CD8-positive, alpha-beta memory T cell (primary cell): ENCODE data around the gene MRTFB. TPM values are rescaled to one million over a fixed set of nuclear protein-coding genes. Genes with fewer than 3 reads are reported as not detected.

Source experiments
- CTCF ChIA-PET: fragments of 350-600 bp; sonication (Branson Sonifier 250); formaldehyde crosslinking; loops from one replicate; lab custom pipeline; 2021; ENCODE audit warnings: antibody characterized with exemption; lab: Charles Lee
- POLR2A ChIA-PET: fragments of 350-600 bp; sonication (Branson Sonifier 250); formaldehyde crosslinking; loops from one replicate; lab custom pipeline; 2021; ENCODE audit warnings: antibody characterized with exemption; lab: Charles Lee
- DNase-seq, 5 donors: peaks; one replicate each; pipeline versions ENCODE4 v3.0.0 to v3.0.0-alpha.2; 2020 to 2022; ENCODE audit warnings: mixed read lengths in 1 of 5
- H3K27ac ChIP-seq: one replicate; pipeline ENCODE4 v1.7.0; 2013; ENCODE audit warnings: low read depth, mild to moderate bottlenecking, low read length, moderate library complexity
- H3K27me3 ChIP-seq: 2 replicates; pipeline ENCODE4 v1.7.0; 2013; ENCODE audit warnings: low read length, mild to moderate bottlenecking; ENCODE audit not compliant: insufficient read depth, poor library complexity, severe bottlenecking
- H3K36me3 ChIP-seq: 2 replicates; pipeline ENCODE4 v1.7.0; 2013; ENCODE audit warnings: mild to moderate bottlenecking, low read length, moderate library complexity; ENCODE audit not compliant: insufficient read depth
- H3K4me1 ChIP-seq: 2 replicates; pipeline ENCODE4 v1.7.0; 2013; ENCODE audit warnings: mild to moderate bottlenecking, low read length, moderate library complexity; ENCODE audit not compliant: insufficient read depth
- H3K4me3 ChIP-seq: 2 replicates; pipeline ENCODE4 v1.7.0; 2013; ENCODE audit warnings: mild to moderate bottlenecking, low read length
- H3K9me3 ChIP-seq: 2 replicates; pipeline ENCODE4 v1.7.0; 2013; ENCODE audit warnings: mild to moderate bottlenecking, low read length
- H3K27ac Mint-ChIP-seq, 8 donors: one replicate each; pipeline ENCODE4 v1.8.0; 2020 to 2021; ENCODE audit warnings: mixed read lengths in 8 of 8, mild to moderate bottlenecking in 6 of 8, inconsistent platforms in 3 of 8, moderate library complexity in 3 of 8
- H3K27me3 Mint-ChIP-seq, 2 donors: one replicate each; pipeline ENCODE4 v1.8.0; 2020 to 2021; ENCODE audit warnings: mixed read lengths in 2 of 2, mild to moderate bottlenecking in 1 of 2, moderate library complexity in 1 of 2
- H3K36me3 Mint-ChIP-seq, 3 donors: one replicate each; pipeline ENCODE4 v1.8.0; 2020 to 2021; ENCODE audit warnings: mixed read lengths in 3 of 3, inconsistent platforms in 1 of 3, mild to moderate bottlenecking in 1 of 3
- H3K4me1 Mint-ChIP-seq, 3 donors: one replicate each; pipeline ENCODE4 v1.8.0; 2020 to 2021; ENCODE audit warnings: mixed read lengths in 3 of 3, inconsistent platforms in 1 of 3, mild to moderate bottlenecking in 1 of 3
- H3K4me3 Mint-ChIP-seq, 7 donors: one replicate each; pipeline ENCODE4 v1.8.0; 2020 to 2021; ENCODE audit warnings: mixed read lengths in 7 of 7, mild to moderate bottlenecking in 6 of 7, moderate library complexity in 4 of 7, inconsistent platforms in 2 of 7
- H3K9me3 Mint-ChIP-seq, 5 donors: one replicate each; pipeline ENCODE4 v1.8.0; 2020 to 2022; ENCODE audit warnings: mixed read lengths in 5 of 5, mild to moderate bottlenecking in 3 of 5, moderate library complexity in 2 of 5, inconsistent platforms in 1 of 5
- polyA plus RNA-seq: library from polyadenylated mRNA; unstranded; fragments of 300-500 nt; fragmentation: Illumina TruSeq; gene quantifications from one replicate; pipeline ENCODE4 v1.2.3, GENCODE V29; 2021
- total RNA-seq, 2 experiments: library from RNA; stranded (reverse); gene quantifications; one replicate each; pipeline ENCODE4 v1.2.3, GENCODE V29; 2021

MRTFB gene
- total and polyA plus RNA-seq, 3 experiments from 2014 or later, result 6.5 to 12.2 (median 12.0) TPM

DNA sequence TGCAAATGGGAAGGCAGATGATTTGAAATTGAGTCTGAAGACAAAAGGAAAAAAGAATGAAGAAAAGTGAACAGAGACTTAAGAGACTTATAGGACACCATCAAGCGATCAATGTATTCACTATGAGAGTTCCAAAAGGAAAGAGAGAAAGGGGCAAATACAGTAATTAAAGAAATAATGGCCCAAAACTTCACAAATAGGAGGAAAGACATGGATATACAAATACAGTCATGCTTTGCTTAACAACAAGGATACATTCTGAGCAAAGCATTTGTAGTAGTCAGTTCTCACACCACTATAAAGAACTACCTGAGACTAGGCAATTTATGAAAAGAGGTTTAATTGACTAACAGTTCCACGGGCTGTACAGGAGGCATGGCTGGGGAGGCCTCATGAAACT, 152.5 kb downstream of the MRTFB start:
- H3K36me3 Mint-ChIP-seq, result peaks cover 20 to 60% (median 56%) of the 10 kb centered on the region in 3 donors

DNA sequence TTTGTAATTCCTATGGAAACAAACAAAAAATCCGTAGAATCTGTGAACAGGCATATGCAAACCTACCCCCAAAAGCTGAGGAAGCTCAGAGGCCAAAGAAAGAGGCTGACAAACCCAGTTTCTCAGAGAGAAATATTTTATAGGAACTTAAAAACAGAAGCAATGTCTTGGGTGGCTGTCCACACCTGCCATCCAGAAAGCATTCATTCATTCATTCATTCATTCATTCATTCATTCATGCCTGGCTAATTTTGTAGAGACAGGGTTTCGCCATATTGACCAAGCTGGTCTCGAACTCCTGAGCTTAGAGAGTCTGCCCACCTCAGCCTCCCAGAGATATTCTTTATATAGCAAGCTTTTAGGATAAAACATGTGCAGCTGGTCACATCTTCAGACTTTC, 154.3 kb downstream of the MRTFB start:
- no peaks in the 10 kb centered on the region for H3K36me3 ChIP-seq
- H3K4me1 ChIP-seq, result no peaks in the 10 kb centered on the region
- H3K4me3 Mint-ChIP-seq, result no peak overlapping the region
- POLR2A ChIA-PET, result no interaction called here
- DNase-seq, result no peak
- H3K27ac ChIP-seq, result no peak overlapping the region
- H3K36me3 Mint-ChIP-seq, result peaks cover 14 to 49% (median 38%) of the 10 kb centered on the region in 3 donors
- H3K9me3 ChIP-seq, result no peaks in the 10 kb centered on the region
- H3K27me3 ChIP-seq, result no peaks in the 10 kb centered on the region
- CTCF ChIA-PET, result no interaction called here
- no peak overlapping the region for H3K4me3 ChIP-seq
- H3K27ac Mint-ChIP-seq, result no peak overlapping the region
- peaks cover 0 to 2% (median 0%) of the 10 kb centered on the region in 5 donors for H3K9me3 Mint-ChIP-seq
- H3K4me1 Mint-ChIP-seq, result no peaks in the 10 kb centered on the region
- no peaks in the 10 kb centered on the region for H3K27me3 Mint-ChIP-seq

More for the DNA sequence above, 152.5 kb downstream of the MRTFB start:
- no peaks in the 10 kb centered on the region for H3K27me3 Mint-ChIP-seq
- H3K4me3 Mint-ChIP-seq, result no peak overlapping the region
- no peak for DNase-seq
- no peak overlapping the region for H3K27ac Mint-ChIP-seq
- Histone ChIP-seq H3K36me3 (no peaks in the 10 kb centered on the region), H3K4me3 (no peak overlapping the region), H3K9me3 (no peaks in the 10 kb centered on the region), H3K4me1 (no peaks in the 10 kb centered on the region), H3K27me3 (no peaks in the 10 kb centered on the region), H3K27ac (no peak overlapping the region)
- H3K4me1 Mint-ChIP-seq, result no peaks in the 10 kb centered on the region
- ChIA-PET CTCF (no interaction called here), POLR2A (no interaction called here)
- peaks cover 0 to 2% (median 0%) of the 10 kb centered on the region in 5 donors for H3K9me3 Mint-ChIP-seq

DNA sequence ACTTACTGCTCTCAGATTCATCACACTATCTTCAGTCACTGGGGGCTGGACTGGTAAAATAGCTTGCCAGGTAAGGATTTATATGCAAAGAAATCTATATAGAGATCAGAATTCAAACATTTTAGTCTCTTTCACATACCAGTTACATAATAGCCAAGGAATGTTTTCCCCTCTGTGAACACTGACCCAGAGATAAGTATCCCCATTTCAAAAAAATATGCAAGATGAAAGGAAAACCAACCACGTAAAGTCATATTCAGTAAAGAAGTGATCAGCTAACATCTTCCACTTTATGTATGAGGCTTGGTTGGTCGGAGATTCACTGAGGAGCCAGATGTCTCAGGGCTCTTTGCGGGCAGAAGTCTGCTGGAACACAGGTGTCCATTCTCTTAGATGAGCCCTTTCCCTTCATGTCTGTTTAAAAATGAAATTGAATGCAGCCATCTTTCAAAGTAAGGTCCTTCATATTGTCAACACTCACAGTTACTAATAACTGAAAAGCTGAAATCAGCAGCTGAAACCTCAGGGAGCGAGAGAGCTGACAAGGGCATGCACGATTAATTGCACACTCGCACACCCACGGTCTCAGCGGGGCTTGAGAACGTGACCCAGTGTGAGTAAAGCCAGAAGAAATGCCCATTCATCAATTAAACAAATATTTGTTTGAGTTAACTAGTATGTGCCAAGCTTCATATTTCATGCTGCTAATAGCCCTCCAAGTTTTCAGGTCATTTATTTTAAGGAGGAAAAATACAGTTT, 161.2 kb downstream of the MRTFB start:
- H3K36me3 Mint-ChIP-seq, result peaks cover under 1 to 22% (median 5%) of the 10 kb centered on the region in 3 donors
- no peaks in the 10 kb centered on the region for H3K9me3 ChIP-seq
- ChIA-PET CTCF (no interaction called here), POLR2A (no interaction called here)
- no peak overlapping the region for H3K4me3 ChIP-seq
- DNase-seq, result no peak
- H3K27me3 ChIP-seq, result no peaks in the 10 kb centered on the region
- H3K27me3 Mint-ChIP-seq, result no peaks in the 10 kb centered on the region
- H3K9me3 Mint-ChIP-seq, result no peaks in the 10 kb centered on the region
- no peak overlapping the region for H3K4me3 Mint-ChIP-seq
- H3K27ac Mint-ChIP-seq, result no peak overlapping the region
- no peak overlapping the region for H3K27ac ChIP-seq
- H3K36me3 ChIP-seq, result no peaks in the 10 kb centered on the region
- H3K4me1 Mint-ChIP-seq, result no peaks in the 10 kb centered on the region
- H3K4me1 ChIP-seq, result no peaks in the 10 kb centered on the region

GRCh38 chr16:14236401-14236800, 165.3 kb downstream of the MRTFB start:
- no peaks in the 10 kb centered on the region for H3K27me3 ChIP-seq
- POLR2A ChIA-PET, result no interaction called here
- CTCF ChIA-PET, result no interaction called here
- H3K9me3 ChIP-seq, result no peaks in the 10 kb centered on the region
- H3K9me3 Mint-ChIP-seq, result no peaks in the 10 kb centered on the region
- no peaks in the 10 kb centered on the region for H3K27me3 Mint-ChIP-seq
- H3K27ac Mint-ChIP-seq, result no peak overlapping the region
- H3K36me3 ChIP-seq, result no peaks in the 10 kb centered on the region
- H3K4me1 ChIP-seq, result no peaks in the 10 kb centered on the region
- H3K27ac ChIP-seq, result no peak overlapping the region
- peaks cover 0 to 36% (median 9%) of the 10 kb centered on the region in 3 donors for H3K36me3 Mint-ChIP-seq
- no peaks in the 10 kb centered on the region for H3K4me1 Mint-ChIP-seq
- DNase-seq, result no peak
- no peak overlapping the region for H3K4me3 ChIP-seq
- H3K4me3 Mint-ChIP-seq, result no peak overlapping the region

GRCh38 chr16:14238756-14239155, 167.6 kb downstream of the MRTFB start:
- Histone ChIP-seq H3K4me1 (no peaks in the 10 kb centered on the region), H3K27me3 (no peaks in the 10 kb centered on the region), H3K9me3 (no peaks in the 10 kb centered on the region), H3K4me3 (no peak overlapping the region), H3K36me3 (no peaks in the 10 kb centered on the region), H3K27ac (no peak overlapping the region)
- ChIA-PET CTCF (no interaction called here), POLR2A (no interaction called here)
- H3K36me3 Mint-ChIP-seq, result peaks cover 0 to 41% (median 13%) of the 10 kb centered on the region in 3 donors
- no peak for DNase-seq
- H3K4me1 Mint-ChIP-seq, result no peaks in the 10 kb centered on the region
- no peak overlapping the region for H3K4me3 Mint-ChIP-seq
- no peak overlapping the region for H3K27ac Mint-ChIP-seq
- H3K9me3 Mint-ChIP-seq, result no peaks in the 10 kb centered on the region
- H3K27me3 Mint-ChIP-seq, result no peaks in the 10 kb centered on the region

GRCh38 chr16:14239791-14240190, 168.7 kb downstream of the MRTFB start:
- Mint-ChIP-seq H3K9me3 (no peaks in the 10 kb centered on the region), H3K4me3 (no peak overlapping the region), H3K4me1 (no peaks in the 10 kb centered on the region), H3K36me3 (peaks cover 0 to 36% (median 13%) of the 10 kb centered on the region in 3 donors), H3K27me3 (peaks cover 0 to 1% of the 10 kb centered on the region in 2 donors), H3K27ac (no peak overlapping the region)
- Histone ChIP-seq H3K36me3 (no peaks in the 10 kb centered on the region), H3K27ac (no peak overlapping the region), H3K4me3 (no peak overlapping the region), H3K27me3 (no peaks in the 10 kb centered on the region), H3K4me1 (no peaks in the 10 kb centered on the region), H3K9me3 (no peaks in the 10 kb centered on the region)
- no peak for DNase-seq
- POLR2A ChIA-PET, result no interaction called here
- CTCF ChIA-PET, result no interaction called here

GRCh38 chr16:14240219-14240843, 169.2 kb downstream of the MRTFB start:
- no peaks in the 10 kb centered on the region for H3K9me3 ChIP-seq
- H3K4me3 ChIP-seq, result no peak overlapping the region
- ChIA-PET CTCF (interaction anchor here (0.9 kb wide), 1 partner anchor 346 kb away, joined by 3 read pairs; no protein-coding TSS in a partner anchor), POLR2A (no interaction called here)
- no peaks in the 10 kb centered on the region for H3K36me3 ChIP-seq
- no peaks in the 10 kb centered on the region for H3K4me1 ChIP-seq
- no peaks in the 10 kb centered on the region for H3K4me1 Mint-ChIP-seq
- H3K27ac Mint-ChIP-seq, result no peak overlapping the region
- no peaks in the 10 kb centered on the region for H3K27me3 ChIP-seq
- no peak for DNase-seq
- no peak overlapping the region for H3K27ac ChIP-seq
- no peak overlapping the region for H3K4me3 Mint-ChIP-seq
- H3K27me3 Mint-ChIP-seq, result peaks cover 0 to 1% of the 10 kb centered on the region in 2 donors
- no peaks in the 10 kb centered on the region for H3K9me3 Mint-ChIP-seq
- peaks cover 0 to 33% (median 10%) of the 10 kb centered on the region in 3 donors for H3K36me3 Mint-ChIP-seq

DNA sequence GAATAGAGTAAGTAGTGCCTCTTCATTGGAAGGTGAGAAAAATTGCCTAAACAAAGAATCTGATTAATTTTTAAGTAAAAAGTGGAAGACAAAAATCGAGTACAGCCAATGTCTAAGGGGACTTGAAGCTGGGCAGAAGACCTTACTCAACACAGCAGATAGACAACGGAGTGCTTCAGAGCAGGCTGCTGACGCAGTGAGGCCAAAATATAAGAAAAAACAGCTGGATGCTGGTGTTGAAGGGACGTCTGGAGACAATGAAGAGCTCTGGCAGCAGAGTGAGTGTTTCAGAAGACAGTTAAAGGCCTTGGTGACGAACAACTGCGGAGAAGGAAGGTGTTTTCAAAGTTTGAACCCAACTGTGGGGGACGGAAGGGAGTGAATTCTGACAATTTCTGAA, 169.8 kb downstream of the MRTFB start:
- Histone ChIP-seq H3K27me3 (no peaks in the 10 kb centered on the region), H3K4me1 (no peaks in the 10 kb centered on the region), H3K36me3 (no peaks in the 10 kb centered on the region), H3K9me3 (no peaks in the 10 kb centered on the region), H3K4me3 (no peak overlapping the region), H3K27ac (no peak overlapping the region)
- H3K27ac Mint-ChIP-seq, result peak overlapping the region in 1 of 8 donors; percentile 4
- no peaks in the 10 kb centered on the region for H3K9me3 Mint-ChIP-seq
- H3K4me1 Mint-ChIP-seq, result no peaks in the 10 kb centered on the region
- POLR2A ChIA-PET, result no interaction called here
- H3K27me3 Mint-ChIP-seq, result peaks cover 0 to 1% of the 10 kb centered on the region in 2 donors
- H3K4me3 Mint-ChIP-seq, result no peak overlapping the region
- CTCF ChIA-PET, result interaction anchor here (0.9 kb wide), 1 partner anchor 346 kb away, joined by 3 read pairs; no protein-coding TSS in a partner anchor
- DNase-seq, result no peak
- H3K36me3 Mint-ChIP-seq, result peaks cover 0 to 33% (median 9%) of the 10 kb centered on the region in 3 donors
